ENCODE results near the gene PCED1A. TPM values are rescaled to one million over a fixed set of nuclear protein-coding genes. Genes with fewer than 3 reads are reported as not detected.
A peak's percentile ranks its signal among the peaks of the same experiment; 100 is the strongest.

Gene PCED1A
- total RNA-seq, 4 donors from 2014 or later, result 2.6 to 9.3 (median 5.7) TPM

DNA sequence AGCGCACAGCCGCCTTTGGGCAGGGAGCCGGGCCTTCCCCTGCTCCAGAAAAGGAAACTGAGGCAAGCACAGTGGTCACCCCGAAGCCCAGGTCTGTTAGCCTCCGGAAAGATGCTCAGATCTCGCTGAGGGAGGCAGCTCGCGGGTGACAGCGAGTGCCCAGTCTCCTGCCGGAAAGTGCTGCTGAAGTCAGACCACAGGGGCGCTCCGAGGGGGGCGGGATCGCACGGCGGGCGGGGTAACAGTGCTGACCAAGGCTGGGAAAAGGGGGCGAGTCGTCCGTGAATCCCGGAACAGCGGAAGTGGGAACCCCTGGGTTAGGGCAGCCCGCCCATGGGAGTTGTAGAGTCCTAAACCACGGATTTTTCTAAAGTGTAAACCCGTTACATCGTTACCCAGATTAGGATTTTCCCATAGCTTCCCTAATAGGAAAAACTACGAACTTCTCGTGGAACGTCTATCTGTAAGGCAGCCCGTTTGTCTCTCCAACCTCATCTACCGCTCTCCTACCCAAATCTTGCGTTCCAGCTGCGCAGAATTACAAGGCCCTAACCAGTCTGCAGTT is 594 bp upstream of the PCED1A start:
- DNase-seq (no peak), ATAC-seq (peak; percentile 34 to 35)
- in situ Hi-C loops (cut with MboI; ENCODE audit: low sequenced_read_pairs in 4 of 4) (loop anchor here in 1 of 4 donors (25.0 kb wide), 1 partner anchor 1729 kb away; the partner anchor contains the start of gene PSMF1), intact Hi-C loops (cut with DNase I; ENCODE audit: low total_unique reads) (loop anchor here (1.0 to 5.0 kb wide), 3 partner anchors 32 to 189 kb away; partner anchors contain the start of genes NOP56 and PTPRA)
- no peaks in the 10 kb centered on the region for H3K27me3 ChIP-seq
- peak overlapping the region; percentile 83 to 97 (median 94) for H3K27ac ChIP-seq
- H3K36me3 ChIP-seq, result no peaks in the 10 kb centered on the region
- no peaks in the 10 kb centered on the region for H3K9me3 ChIP-seq
- peaks cover 16 to 23% of the 10 kb centered on the region in 2 donors for H3K4me1 ChIP-seq
- no peak for TF ChIP-seq POLR2A (IDR thresholded peaks at IDR 0.05)
- TF ChIP-seq, protein P1, sequence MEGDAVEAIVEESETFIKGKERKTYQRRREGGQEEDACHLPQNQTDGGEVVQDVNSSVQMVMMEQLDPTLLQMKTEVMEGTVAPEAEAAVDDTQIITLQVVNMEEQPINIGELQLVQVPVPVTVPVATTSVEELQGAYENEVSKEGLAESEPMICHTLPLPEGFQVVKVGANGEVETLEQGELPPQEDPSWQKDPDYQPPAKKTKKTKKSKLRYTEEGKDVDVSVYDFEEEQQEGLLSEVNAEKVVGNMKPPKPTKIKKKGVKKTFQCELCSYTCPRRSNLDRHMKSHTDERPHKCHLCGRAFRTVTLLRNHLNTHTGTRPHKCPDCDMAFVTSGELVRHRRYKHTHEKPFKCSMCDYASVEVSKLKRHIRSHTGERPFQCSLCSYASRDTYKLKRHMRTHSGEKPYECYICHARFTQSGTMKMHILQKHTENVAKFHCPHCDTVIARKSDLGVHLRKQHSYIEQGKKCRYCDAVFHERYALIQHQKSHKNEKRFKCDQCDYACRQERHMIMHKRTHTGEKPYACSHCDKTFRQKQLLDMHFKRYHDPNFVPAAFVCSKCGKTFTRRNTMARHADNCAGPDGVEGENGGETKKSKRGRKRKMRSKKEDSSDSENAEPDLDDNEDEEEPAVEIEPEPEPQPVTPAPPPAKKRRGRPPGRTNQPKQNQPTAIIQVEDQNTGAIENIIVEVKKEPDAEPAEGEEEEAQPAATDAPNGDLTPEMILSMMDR (IDR thresholded peaks at IDR 0.05 in 4 of 5, conservative IDR thresholded peaks at IDR 0.05 in 1 of 5), result no peak
- H3K4me3 ChIP-seq, result peak overlapping the region; percentile 88 to 98 (median 90)

- in situ Hi-C loops (cut with MboI; ENCODE audit: low sequenced_read_pairs in 4 of 4) (loop anchor here in 1 of 4 donors (25.0 kb wide), 1 partner anchor 1727 kb away; the partner anchor contains the start of gene PSMF1), intact Hi-C loops (cut with DNase I; ENCODE audit: low total_unique reads) (loop anchor here (1.0 to 5.0 kb wide), 3 partner anchors 34 to 187 kb away; partner anchors contain the start of genes NOP56 and PTPRA)
- Histone ChIP-seq H3K4me1 (peaks cover 16 to 23% of the 10 kb centered on the region in 2 donors), H3K36me3 (no peaks in the 10 kb centered on the region), H3K4me3 (peak overlapping the region; percentile 88 to 98 (median 90)), H3K9me3 (no peaks in the 10 kb centered on the region), H3K27ac (peak overlapping the region; percentile 83 to 97 (median 94)), H3K27me3 (no peaks in the 10 kb centered on the region)
- no peak for DNase-seq
- TF ChIP-seq, protein P1 (IDR thresholded peaks at IDR 0.05 in 4 of 5, conservative IDR thresholded peaks at IDR 0.05 in 1 of 5), result no peak
- TF ChIP-seq POLR2A (IDR thresholded peaks at IDR 0.05), result no peak
- no peak for ATAC-seq
Observed at GRCh38 chr20:2839732-2840137, 720 bp downstream of the PCED1A start.

GRCh38 chr20:2838847-2839671 is 1.4 kb downstream of the PCED1A start:
- H3K36me3 ChIP-seq, result no peaks in the 10 kb centered on the region
- in situ Hi-C loops (cut with MboI; ENCODE audit: low sequenced_read_pairs in 4 of 4), result loop anchor here in 1 of 4 donors (25.0 kb wide), 1 partner anchor 1727 kb away; the partner anchor contains the start of gene PSMF1
- no peaks in the 10 kb centered on the region for H3K9me3 ChIP-seq
- no peak for ATAC-seq
- H3K4me1 ChIP-seq, result peaks cover 16 to 23% of the 10 kb centered on the region in 2 donors
- intact Hi-C loops (cut with DNase I; ENCODE audit: low total_unique reads), result no loop called here
- DNase-seq, result no peak
- no peaks in the 10 kb centered on the region for H3K27me3 ChIP-seq
- no peak for TF ChIP-seq POLR2A (IDR thresholded peaks at IDR 0.05)
- TF ChIP-seq, protein P1 (IDR thresholded peaks at IDR 0.05 in 4 of 5, conservative IDR thresholded peaks at IDR 0.05 in 1 of 5), result no peak
- no peak overlapping the region for H3K27ac ChIP-seq
- peak overlapping the region in 1 of 4 donors; percentile 98 for H3K4me3 ChIP-seq

GRCh38 chr20:2838170-2838797 is 2.2 kb downstream of the PCED1A start:
- Histone ChIP-seq H3K4me1 (peaks cover 16 to 23% of the 10 kb centered on the region in 2 donors), H3K36me3 (no peaks in the 10 kb centered on the region), H3K9me3 (no peaks in the 10 kb centered on the region), H3K27ac (no peak overlapping the region), H3K27me3 (no peaks in the 10 kb centered on the region), H3K4me3 (no peak overlapping the region)
- in situ Hi-C loops (cut with MboI; ENCODE audit: low sequenced_read_pairs in 4 of 4), result loop anchor here in 1 of 4 donors (25.0 kb wide), 1 partner anchor 1726 kb away; the partner anchor contains the start of gene PSMF1
- TF ChIP-seq, protein P1 (IDR thresholded peaks at IDR 0.05 in 4 of 5, conservative IDR thresholded peaks at IDR 0.05 in 1 of 5), result no peak
- TF ChIP-seq POLR2A (IDR thresholded peaks at IDR 0.05), result no peak
- ATAC-seq (no peak), DNase-seq (no peak)
- intact Hi-C loops (cut with DNase I; ENCODE audit: low total_unique reads), result no loop called here
